ENCODE results near the gene SIRT2.
A peak's percentile ranks its signal among the peaks of the same experiment; 100 is the strongest.

DNA sequence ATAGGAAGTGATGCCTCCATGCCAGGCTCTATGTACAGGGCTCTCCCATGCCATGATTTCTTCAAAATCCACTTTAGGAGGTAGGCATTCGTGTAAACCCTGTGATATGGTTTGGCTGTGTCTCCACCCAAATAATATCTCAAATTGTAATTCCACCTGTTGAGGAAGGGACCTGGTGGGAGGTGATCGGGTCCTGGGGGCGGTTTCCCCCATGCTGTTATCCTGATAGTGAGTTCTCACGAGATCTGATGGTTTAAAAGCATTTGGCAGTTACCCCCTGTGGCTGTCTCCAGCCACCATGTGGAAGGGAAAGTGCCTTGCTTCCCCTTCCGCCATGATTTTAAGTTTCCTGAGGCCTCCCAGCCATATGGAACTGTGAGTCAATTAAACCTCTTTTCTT is 23.1 kb upstream of the SIRT2 start:
- TF ChIP-seq CTCF (IDR thresholded peaks at IDR 0.05) (no peak), POLR2AphosphoS5 (IDR thresholded peaks at IDR 0.05; ENCODE audit: low read depth, low read length) (peak; percentile 8; the same call in 1 of the 2 replicates), TCF7L2 (IDR thresholded peaks at IDR 0.05; ENCODE audit: low read depth, low read length) (no peak), REST (IDR thresholded peaks at IDR 0.05; ENCODE audit: insufficient read depth in 1 of 2, low read depth in 2 of 2, low read length in 1 of 2) (no peak)

Data from Panc1 (cell line).